HG03354 (cell line): ENCODE measurements around the gene ARHGEF1.

Experiments
- ATAC-seq: cut with Tn5 transposase; IDR thresholded peaks from one replicate; pipeline ENCODE4 v1.9.1; 2021; ENCODE audit warnings: mild to moderate bottlenecking; ENCODE audit not compliant: unreplicated experiment, poor library complexity, severe bottlenecking

Gene ARHGEF1

DNA sequence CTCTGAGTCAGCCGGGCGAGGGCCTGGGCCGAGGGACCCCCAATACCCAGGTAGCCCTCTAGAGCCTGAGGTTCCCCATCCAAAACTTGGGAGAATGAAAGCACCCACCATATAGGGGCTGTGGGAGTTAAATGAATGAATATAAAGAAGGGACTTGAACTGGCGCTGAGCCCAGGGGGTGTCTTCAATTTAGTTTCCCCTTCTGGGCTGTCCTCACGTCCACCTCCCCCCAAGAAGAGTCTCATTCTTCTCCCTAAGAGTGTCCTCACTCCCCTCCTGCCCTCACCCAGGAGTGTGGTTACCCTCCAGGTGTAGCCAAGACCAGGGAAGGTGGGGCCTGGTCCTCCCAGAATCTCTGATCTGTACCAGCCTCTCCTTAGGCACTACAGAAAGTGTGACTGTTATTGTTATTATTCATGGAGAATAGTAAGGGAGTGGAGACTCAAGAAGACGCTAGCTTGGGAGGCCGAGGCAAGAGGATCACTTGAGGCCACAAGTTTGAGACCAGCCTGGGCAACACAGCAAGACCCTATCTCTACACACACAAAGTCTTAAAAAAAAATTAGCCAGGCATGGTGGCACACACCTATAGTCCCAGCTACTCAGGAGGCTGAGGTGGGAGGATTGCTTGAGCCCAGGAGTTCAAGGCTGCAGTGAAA, 3.2 kb upstream of the ARHGEF1 start:
- ATAC-seq: no peak

DNA sequence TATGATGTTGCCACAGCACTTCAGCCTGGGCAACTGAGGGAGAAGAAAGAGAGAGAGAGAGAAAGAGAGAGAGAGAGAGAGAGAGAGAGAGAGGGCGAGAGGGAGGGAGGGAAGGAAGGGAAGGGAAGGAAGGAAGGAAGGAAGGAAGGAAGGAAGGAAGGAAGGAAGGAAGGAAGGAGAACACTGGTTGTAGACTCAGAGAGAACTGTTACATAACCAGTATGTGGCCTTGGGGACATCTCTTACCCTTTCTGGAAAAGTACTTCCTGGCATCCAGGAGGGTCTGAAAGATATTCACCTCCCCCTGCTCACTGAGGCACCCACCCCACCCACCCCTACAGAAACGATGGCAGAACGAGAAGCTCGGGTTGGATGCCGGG, 2.7 kb upstream of the ARHGEF1 start:
- ATAC-seq: no peak

DNA sequence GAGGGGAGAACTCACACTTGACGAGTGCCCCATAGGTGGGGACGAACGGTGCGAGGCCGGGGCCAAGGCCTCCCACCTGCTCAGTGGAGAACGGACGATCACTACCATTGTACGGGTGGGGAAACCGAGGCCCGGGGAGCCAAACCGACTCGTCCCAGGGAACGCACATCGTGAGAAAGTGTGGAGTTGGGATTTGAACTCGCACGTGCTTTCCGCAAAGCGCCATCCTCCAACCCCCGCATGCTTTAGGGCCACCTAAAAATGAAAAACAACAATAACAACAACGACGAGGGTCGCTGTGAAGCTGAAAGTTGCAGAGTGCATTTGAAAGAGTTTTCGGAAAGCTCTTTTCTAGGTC, 458 bp downstream of the ARHGEF1 start:
- no peak for ATAC-seq

DNA sequence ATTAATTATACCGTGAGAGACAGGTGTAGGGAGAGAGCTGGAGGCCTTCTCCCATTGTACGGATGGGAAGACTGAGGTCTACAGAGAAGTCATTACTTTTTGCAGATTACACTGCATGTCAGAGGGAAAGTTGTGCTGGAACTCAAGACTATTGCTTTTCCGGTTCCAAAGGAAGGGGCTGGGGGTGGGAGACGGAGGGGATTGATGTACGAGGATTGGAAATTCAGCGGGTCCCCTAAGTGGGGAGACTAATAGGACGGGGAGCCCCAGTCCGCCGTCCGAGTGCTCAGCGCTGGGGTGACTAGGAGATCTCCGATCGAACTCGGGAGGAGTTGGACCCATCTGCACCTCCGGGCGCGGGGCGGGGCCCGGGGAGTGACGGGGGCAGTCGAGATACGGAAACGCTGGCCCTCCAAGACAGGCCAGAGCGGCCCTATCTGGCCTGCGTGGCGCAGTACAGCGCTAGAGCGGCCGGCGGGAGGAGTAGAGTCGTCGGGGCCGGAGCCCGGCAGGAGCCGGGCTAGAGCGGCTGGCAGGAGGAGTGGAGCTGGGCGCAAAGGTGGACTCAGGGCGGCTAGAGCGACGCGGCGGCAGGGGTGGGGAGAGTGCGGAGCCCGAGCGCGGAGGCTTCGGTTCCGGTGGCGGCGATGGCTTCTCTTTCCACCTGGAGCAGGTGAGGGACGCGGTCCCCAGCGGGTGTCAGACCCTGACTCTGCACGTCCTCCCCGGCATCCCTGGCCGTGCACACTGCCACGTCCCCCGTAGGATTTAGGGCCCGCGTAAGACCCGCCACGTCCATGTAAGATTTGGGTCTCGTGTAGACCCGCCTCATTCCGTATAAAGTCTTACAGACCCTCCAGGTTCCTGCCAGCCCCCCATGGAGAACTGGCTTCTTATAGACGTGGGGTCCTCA, 1.1 kb downstream of the ARHGEF1 start:
- ATAC-seq: peak; percentile 73

DNA sequence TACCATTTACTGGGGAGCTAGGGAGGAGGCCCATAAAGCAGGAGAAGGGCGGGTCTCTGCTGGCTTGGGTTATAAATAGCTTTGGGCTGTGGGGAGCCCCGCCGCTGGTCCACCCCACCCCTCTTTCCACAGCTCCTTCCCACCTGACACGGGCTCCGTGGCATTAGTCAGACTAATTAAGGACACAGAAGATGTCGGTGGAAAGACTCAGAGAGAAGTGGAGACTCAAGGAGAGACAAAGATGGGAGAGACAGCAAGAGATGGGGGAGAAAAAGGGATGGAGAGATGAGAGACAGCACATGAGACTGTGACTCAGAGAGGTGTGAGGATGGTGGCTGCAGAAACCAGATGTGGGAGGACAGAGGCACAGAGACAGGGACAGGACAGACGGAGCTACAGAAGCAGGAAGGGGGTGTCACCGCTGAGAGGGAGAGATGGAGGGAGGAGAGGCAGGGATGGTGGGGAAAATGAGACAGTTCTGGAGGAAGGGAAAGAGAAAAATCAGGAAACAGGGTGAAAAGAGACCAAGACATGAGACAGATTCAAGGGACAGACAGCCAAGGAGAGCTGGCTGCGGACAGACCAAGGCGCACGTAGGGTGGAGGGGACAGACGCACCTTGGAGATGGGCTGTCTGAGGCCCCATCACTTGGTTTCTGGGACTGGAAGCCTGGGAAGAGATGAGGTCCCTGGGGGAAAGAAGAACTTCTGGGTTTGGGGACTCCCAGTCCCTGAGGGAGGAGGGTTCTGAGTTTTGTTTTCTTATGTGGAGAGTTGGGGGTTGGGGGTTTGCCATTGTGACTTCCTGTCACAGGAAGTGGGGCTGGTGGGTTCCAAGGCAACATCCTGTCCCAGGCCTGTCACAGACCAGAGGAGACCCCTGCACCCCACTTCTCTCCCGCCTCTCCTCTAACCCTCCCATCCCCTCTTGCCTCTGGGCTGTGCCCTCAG, 4.1 kb downstream of the ARHGEF1 start:
- no peak for ATAC-seq

DNA sequence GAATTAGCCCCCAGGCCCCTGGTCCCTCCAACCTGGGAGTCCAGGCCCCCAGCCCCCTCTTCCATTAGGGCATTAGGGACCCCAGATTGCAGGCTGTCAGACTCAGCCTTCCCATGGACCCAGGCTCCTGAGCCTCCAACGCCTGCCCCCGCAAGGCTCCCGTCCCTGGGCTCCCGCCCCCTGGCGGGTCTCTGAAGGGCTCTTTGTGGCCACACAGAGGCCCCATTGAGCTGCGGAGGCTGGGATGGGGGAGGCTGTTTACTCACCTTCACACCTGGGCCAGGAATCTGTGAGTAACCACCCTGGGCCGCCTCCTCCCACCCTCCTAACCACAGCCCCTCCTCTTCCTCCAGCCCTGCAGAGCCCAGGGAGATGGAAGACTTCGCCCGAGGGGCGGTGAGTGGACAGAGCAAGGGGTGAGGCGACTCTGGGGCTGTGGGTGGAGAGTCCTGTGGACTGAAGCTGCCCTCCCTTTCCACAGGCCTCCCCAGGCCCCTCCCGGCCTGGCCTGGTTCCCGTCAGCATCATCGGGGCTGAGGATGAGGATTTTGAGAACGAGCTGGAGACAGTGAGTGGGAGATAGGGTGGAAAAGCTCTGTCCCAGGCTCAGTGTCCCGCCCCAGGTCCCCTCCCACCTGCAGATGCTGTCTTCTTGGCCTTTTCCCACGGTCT, 4.9 kb downstream of the ARHGEF1 start:
- ATAC-seq: no peak

DNA sequence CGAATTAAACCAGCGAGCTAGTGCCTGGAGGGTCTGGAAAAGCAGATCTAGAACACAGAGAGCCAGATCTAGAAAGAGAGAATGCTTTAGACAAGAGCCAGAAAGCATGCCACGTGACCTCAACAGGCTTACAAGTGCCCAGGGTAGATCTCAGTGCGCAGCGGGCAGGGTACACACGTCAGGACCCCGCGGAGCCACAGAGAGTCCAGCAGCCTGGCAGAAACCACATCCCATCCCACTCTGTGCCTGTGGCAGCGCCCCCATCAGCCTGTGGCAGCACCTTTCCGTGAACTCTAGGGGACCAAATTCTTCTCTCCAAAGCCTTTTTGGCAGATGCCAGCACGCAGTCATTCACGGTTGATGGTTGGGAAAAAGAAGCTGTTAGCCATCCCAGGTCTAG, 5.9 kb downstream of the ARHGEF1 start:
- ATAC-seq: no peak

DNA sequence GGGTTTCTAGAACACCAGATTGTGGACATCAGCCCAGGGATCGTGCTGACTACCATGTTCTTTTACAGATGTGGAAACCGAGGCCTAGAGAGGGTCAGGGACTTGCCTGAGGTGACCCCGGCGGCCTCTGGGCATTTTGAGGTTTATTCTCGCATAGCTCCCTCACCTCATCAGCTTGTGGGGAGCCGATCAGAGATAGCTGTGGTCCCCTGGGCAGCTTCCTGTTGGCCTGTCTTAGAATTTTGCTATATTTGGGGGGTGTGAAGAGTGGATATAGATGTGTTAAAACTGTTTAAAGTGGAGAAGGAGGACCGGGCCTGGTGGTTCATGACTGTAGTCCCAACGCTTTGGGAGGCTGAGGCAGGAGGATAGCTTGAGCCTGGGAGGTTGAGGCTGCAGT, 6.9 kb downstream of the ARHGEF1 start:
- ATAC-seq: no peak

DNA sequence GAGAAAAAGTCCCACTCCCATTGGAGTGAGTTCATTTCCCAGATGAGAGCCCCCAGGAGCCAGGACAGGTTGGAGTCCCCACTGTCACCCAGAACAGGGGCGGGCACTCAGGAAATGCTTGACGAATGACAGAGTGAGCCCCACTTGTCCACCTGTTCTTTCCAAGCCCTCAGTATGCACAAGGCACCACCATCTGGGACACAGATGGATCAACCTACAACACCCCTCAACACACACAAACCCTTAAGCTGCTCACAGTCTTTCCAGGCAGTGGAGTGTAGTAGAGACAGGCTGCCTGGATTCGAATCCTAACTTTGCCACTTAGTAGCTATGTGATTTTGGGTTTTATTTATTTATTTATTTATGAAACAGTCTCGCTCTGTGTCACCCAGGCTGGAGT, 8.0 kb downstream of the ARHGEF1 start:
- no peak for ATAC-seq

DNA sequence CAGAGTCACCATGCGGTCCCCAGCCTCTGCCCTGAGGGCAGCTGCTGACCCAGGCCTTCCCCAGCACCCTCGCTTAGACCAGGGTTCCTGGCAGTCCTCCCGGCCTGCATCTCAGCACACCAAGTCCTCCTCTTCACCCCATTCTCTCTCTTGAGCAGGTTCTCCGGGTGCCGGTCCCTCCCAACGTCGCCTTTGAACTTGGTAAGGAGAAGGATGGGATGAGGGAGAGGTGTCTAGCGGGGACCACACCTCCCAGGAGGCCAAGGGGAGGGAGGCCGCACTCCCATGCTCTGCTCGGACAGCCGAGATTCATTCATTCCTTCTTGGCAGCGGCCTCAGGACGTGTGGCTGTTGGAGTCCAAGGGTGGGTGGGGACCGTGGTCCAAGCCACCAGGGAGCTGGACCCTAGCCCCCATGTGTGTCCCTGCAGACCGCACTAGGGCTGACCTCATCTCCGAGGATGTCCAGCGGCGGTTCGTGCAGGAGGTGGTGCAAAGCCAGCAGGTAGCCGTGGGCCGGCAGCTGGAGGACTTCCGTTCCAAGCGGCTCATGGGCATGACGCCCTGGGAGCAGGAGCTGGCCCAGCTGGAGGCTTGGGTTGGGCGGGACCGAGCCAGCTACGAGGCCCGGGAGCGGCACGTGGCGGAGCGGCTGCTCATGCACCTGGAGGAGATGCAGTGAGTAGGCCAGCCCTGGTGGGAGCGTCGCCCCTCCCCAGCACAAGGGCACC, 9.4 kb downstream of the ARHGEF1 start:
- ATAC-seq: no peak

DNA sequence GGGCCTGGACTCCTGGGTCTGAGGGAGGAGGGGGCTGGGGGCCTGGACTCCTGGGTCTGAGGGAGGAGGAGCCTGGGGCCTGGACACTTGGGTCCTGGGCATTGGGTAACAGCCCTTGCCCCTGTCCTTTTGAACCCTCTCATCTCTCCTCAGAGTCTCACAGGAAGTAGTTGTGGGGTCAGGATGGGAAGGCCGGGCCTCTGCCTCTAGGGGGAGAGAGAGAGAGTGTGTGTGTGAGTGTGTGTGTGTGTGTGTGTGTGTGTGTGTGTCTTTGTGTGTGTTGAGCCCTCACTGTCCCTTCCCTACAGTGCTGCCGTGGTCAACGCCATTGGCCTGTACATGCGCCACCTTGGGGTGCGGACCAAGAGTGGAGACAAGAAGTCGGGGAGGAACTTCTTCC, 10.9 kb downstream of the ARHGEF1 start:
- no peak for ATAC-seq

DNA sequence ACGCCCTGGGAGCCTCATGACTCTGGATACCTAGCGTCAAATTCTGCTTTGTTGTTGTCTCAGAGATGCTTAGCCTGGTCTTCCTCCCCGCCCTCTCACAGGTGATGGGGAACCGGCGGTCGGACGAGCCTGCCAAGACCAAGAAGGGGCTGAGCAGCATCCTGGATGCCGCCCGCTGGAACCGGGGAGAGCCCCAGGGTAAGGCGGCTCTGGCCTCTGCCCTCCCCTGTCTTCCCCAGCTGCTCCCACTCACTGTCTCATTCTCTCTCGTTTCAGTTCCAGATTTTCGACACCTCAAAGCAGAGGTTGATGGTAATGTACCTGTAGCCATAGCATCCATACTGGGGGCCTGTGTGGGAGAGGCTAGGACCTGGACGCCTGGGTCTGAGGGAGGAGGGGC, 11.4 kb downstream of the ARHGEF1 start:
- ATAC-seq: no peak

DNA sequence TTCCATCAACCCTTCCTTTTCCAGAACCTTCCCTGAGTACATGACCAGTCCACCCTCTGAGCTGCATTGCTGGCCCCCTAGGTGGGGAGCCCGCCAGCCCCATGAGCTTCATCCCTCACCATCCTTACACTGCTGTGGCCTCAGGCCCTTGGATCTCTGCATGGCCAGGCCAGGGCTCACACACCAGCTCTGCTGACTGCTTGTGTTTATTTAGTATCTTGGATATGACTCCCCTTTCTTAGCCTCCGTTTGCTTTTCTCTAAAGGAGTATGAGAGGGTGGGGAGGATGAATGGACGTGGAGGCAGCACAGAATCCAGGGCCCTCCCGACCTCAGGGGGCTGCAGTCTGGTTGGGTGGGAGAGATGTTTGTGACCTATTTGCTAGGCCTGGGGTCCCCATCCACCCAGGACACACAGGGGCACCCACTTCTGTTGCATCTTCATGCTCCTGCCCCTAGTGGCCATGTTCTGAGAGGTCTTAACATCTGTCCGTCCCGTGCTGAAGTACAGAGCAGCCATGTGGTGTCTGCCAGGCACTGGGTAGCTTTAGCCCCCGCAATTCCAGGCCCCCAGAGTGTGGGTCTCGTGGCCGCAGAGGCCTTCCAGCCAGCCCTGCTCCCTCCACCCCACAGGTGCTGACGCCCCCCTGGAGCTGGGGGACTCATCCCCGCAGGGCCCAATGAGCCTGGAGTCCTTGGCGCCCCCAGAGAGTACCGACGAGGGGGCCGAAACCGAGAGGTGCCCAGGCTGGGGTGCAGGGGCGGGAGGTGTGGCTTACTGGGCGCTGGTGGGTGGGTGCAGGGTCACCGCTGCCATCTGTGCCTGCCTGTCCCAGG, 13.0 kb downstream of the ARHGEF1 start:
- ATAC-seq: no peak

DNA sequence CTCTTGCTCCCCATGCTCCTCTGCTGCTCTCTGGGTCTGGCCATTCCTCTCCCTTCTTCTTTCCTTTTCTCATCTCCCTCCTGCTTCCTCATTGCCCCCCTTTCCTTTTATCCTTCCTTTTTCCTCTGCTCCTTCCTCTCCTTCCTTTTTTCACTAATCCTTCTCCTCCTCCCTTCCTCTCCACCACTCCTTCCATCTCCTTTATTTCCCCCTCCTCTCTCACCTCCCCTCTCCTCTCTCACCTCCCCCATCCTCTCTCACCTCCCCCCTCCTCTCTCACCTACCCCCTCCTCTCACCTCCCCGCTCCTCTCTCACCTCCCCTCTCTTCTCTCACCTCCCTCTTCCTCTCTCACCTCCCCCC, 13.6 kb downstream of the ARHGEF1 start:
- ATAC-seq: no peak

DNA sequence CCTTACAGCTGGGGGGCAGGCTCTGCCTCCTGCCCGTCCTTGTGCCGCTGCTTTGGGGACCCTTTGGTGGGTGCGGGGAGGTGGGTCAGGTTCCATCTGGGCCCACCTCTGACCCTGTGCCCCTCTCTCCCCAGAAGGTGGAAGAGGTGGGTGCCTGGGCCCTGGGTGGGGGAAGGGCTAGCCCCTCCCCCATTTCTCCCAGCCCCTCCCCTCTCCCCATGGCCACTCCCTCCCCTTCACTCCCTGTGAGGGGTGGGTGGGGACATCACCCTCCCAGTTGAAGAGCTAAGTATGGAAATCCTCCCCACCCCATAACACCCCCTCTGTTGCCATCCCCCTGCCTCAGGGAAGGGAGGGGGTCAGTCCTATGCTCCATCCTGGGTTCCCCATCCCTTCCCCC, 14.2 kb downstream of the ARHGEF1 start:
- ATAC-seq: no peak

DNA sequence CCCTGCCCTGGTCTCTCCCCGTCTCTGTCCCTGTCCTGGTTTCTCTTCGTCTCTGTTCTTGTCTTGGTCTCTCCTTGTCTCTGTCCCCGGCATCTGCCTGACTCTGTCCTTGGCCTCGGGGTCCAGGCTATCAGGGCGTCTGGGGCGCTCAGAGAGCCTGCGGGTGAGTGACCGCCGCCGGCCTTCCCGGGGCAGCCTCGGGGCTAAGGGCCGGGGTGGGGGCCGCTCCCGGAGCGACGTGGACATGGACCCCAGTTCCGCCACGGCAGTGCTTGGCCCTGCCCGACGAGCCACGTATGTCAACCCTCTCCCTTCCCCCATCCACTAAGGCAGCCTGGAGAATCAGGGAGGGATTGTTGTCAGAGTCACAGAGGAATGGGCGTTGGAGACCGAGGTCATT, 14.8 kb downstream of the ARHGEF1 start:
- no peak for ATAC-seq

DNA sequence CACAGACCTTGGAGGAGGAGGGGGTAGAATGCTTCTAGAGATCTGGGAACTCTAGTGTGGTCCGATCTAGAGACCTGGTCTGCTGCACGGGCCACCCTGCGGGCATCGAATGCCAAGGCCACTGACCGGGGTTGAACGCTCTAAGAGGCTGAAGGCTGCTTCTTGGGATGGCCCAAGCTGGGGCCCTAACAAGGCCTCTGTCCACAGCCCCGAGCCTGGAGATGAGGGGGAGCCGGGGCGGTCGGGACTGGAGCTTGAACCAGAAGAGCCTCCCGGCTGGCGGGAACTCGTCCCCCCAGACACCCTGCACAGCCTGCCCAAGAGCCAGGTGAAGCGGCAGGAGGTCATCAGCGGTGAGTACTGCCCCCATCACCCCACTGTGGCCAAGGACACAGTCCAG, 15.3 kb downstream of the ARHGEF1 start:
- no peak for ATAC-seq

DNA sequence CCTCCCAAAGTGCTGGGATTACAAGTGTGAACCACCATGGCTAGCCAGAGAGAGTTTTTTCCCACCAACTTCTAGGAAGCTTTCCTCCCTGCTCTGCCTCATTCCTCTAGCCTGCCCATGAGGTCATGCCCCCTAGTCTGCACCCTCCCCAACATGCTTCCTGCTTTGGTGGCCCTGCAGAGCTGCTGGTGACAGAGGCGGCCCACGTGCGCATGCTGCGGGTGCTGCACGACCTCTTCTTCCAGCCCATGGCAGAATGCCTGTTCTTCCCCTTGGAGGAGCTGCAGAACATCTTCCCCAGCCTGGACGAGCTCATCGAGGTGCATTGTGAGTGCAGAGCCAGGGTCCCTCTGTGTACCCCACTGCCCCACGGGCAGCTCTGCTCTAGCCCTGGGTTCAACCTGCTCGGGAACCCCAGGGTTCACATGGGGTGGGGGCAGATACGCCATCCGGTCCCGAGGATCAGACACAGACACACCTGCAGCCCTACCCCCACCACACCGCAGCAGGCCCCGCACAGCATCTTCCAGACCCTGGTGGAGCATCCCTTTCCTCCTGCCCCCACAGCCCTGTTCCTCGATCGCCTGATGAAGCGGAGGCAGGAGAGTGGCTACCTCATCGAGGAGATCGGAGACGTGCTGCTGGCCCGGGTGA, 18.9 kb downstream of the ARHGEF1 start:
- no peak for ATAC-seq
